Measurements from ENCODE around the gene CASKIN1.

CASKIN1 gene

GRCh38 chr16:2161911-2162310 is 34.5 kb downstream of the CASKIN1 start:
- H3K4me2 ChIP-seq (ENCODE audit: low read length), result no peak overlapping the region
- H3K27me3 ChIP-seq (ENCODE audit: insufficient read depth, low read length), result no peaks in the 10 kb centered on the region
- no peaks in the 10 kb centered on the region for H4K20me1 ChIP-seq (ENCODE audit: insufficient read depth, low read length)
- H3K4me1 ChIP-seq (ENCODE audit: insufficient read depth, low read length, severe bottlenecking), result peaks cover 43% of the 10 kb centered on the region
- H3K9me3 ChIP-seq (ENCODE audit: low read length), result no peaks in the 10 kb centered on the region
- 0 out of 2 replicates have a peak, but pooled peaks cover 5% of the 10 kb centered on the region for H3K79me2 ChIP-seq (ENCODE audit: insufficient read depth, low read length)
- H3K27ac ChIP-seq (ENCODE audit: low read depth, low read length, poor library complexity, severe bottlenecking), result peak overlapping the region; percentile 27
- no peaks in the 10 kb centered on the region for H3K9me2 ChIP-seq (ENCODE audit: low read depth, low read length)
- H3K4me3 ChIP-seq (ENCODE audit: low read depth, low read length, poor library complexity, severe bottlenecking), result no peak overlapping the region
- peaks cover 23% of the 10 kb centered on the region for H3K36me3 ChIP-seq (ENCODE audit: insufficient read depth, low read length)
- no peak for TF ChIP-seq CTCF (IDR thresholded peaks at IDR 0.05; ENCODE audit: low read length)
- no peak overlapping the region for H2AFZ ChIP-seq (ENCODE audit: low read length)
- H3F3A ChIP-seq (ENCODE audit: insufficient read depth, low read length), result no peaks in the 10 kb centered on the region
- no peak overlapping the region for H3K9ac ChIP-seq (ENCODE audit: low read length)

- H3K9me3 ChIP-seq (ENCODE audit: low read length), result no peaks in the 10 kb centered on the region
- TF ChIP-seq EZH2 (IDR thresholded peaks at IDR 0.05; ENCODE audit: borderline replicate concordance, low read length) (no peak), CTCF (IDR thresholded peaks at IDR 0.05; ENCODE audit: low read length) (no peak)
- H3F3A ChIP-seq (ENCODE audit: insufficient read depth, low read length), result no peaks in the 10 kb centered on the region
- peak overlapping the region; percentile 1; the same call in 1 of the 2 replicates for H3K4me2 ChIP-seq (ENCODE audit: low read length)
- peak overlapping the region; percentile 27 for H3K27ac ChIP-seq (ENCODE audit: low read depth, low read length, poor library complexity, severe bottlenecking)
- no peaks in the 10 kb centered on the region for H4K20me1 ChIP-seq (ENCODE audit: insufficient read depth, low read length)
- H3K4me3 ChIP-seq (ENCODE audit: low read depth, low read length, poor library complexity, severe bottlenecking), result no peak overlapping the region
- no peaks in the 10 kb centered on the region for H3K9me2 ChIP-seq (ENCODE audit: low read depth, low read length)
- H3K4me1 ChIP-seq (ENCODE audit: insufficient read depth, low read length, severe bottlenecking), result peaks cover 46% of the 10 kb centered on the region
- peaks cover 11% of the 10 kb centered on the region; the same call in 1 of the 2 replicates for H3K79me2 ChIP-seq (ENCODE audit: insufficient read depth, low read length)
- H2AFZ ChIP-seq (ENCODE audit: low read length), result no peak overlapping the region
- peaks cover 15% of the 10 kb centered on the region for H3K36me3 ChIP-seq (ENCODE audit: insufficient read depth, low read length)
- no peak overlapping the region for H3K9ac ChIP-seq (ENCODE audit: low read length)
- no peaks in the 10 kb centered on the region for H3K27me3 ChIP-seq (ENCODE audit: insufficient read depth, low read length)
These were observed 35.4 kb downstream of the CASKIN1 start for GRCh38 chr16:2160915-2161551.

- H3K9me3 ChIP-seq (ENCODE audit: low read length), result no peaks in the 10 kb centered on the region
- H3K27ac ChIP-seq (ENCODE audit: low read depth, low read length, poor library complexity, severe bottlenecking), result no peak overlapping the region
- no peak overlapping the region for H2AFZ ChIP-seq (ENCODE audit: low read length)
- peaks cover 11% of the 10 kb centered on the region; the same call in 1 of the 2 replicates for H3K79me2 ChIP-seq (ENCODE audit: insufficient read depth, low read length)
- H3F3A ChIP-seq (ENCODE audit: insufficient read depth, low read length), result no peaks in the 10 kb centered on the region
- H3K27me3 ChIP-seq (ENCODE audit: insufficient read depth, low read length), result no peaks in the 10 kb centered on the region
- H3K4me2 ChIP-seq (ENCODE audit: low read length), result peak overlapping the region; percentile 58
- H3K9me2 ChIP-seq (ENCODE audit: low read depth, low read length), result no peaks in the 10 kb centered on the region
- H3K36me3 ChIP-seq (ENCODE audit: insufficient read depth, low read length), result peaks cover 17% of the 10 kb centered on the region
- TF ChIP-seq EZH2 (IDR thresholded peaks at IDR 0.05; ENCODE audit: borderline replicate concordance, low read length), result no peak
- TF ChIP-seq CTCF (IDR thresholded peaks at IDR 0.05; ENCODE audit: low read length), result no peak
- peak overlapping the region; percentile 27; the same call in 1 of the 2 replicates for H3K9ac ChIP-seq (ENCODE audit: low read length)
- peak overlapping the region; percentile 85 for H3K4me3 ChIP-seq (ENCODE audit: low read depth, low read length, poor library complexity, severe bottlenecking)
- peaks cover 47% of the 10 kb centered on the region for H3K4me1 ChIP-seq (ENCODE audit: insufficient read depth, low read length, severe bottlenecking)
- no peaks in the 10 kb centered on the region for H4K20me1 ChIP-seq (ENCODE audit: insufficient read depth, low read length)
These were observed 37.1 kb downstream of the CASKIN1 start for GRCh38 chr16:2159175-2159838.
